PFSK-1 (cell line): Measurements from ENCODE around the gene EXOC7.

Experiments
- FOXP2 ChIP-seq: optimal IDR thresholded peaks from 2 replicates; pipeline ENCODE3; 2011; ENCODE audit warnings: borderline replicate concordance, control low read depth, inconsistent platforms; ENCODE audit not compliant: insufficient read depth; ENCODE audit errors: extremely low read length, extremely low read depth
- POLR2AphosphoS5 ChIP-seq: IDR thresholded peaks from 2 replicates; pipeline ENCODE4 v1.6.1; 2012; ENCODE audit warnings: low read depth, mild to moderate bottlenecking, control low read depth, low read length, moderate library complexity
- SIN3A ChIP-seq: IDR thresholded peaks from 2 replicates; pipeline ENCODE4 v1.6.1; 2012; ENCODE audit warnings: mild to moderate bottlenecking, low read length, moderate library complexity, borderline replicate concordance; ENCODE audit not compliant: insufficient read depth
- TAF1 ChIP-seq: IDR thresholded peaks from 2 replicates; pipeline ENCODE4 v1.6.1; 2012; ENCODE audit warnings: low read length, control low read depth, borderline replicate concordance; ENCODE audit not compliant: insufficient read depth
- TF ChIP-seq, protein P1 (sequence below), 2 experiments: IDR thresholded peaks; 2 replicates each; pipeline versions ENCODE4 v1.6.1 to v1.8.0; 2011 to 2012; ENCODE audit warnings: low read depth in 2 of 2, low read length in 2 of 2, control low read depth in 1 of 2, inconsistent platforms in 1 of 2, mild to moderate bottlenecking in 1 of 2, moderate library complexity in 1 of 2; ENCODE audit not compliant: insufficient read depth in 1 of 2

Gene EXOC7

DNA sequence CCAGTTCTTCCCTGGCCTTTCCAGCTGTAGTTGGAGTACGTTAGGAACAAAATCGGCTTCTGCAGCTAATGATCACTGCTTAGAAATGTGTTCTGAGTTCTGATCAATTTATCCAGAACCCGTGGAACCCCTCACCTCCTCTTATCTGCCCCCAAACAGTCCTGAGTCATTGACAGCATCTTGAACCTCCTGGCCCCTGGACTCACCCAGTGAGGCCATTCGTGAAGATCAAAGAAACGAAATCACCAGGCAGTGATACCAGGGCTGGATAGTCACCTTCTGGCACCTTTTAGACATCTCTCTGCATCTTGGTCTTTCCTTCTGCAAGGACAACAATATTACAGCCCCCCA, 17.0 kb upstream of the EXOC7 start:
- TF ChIP-seq SIN3A (no peak), POLR2AphosphoS5 (no peak), TAF1 (no peak), FOXP2 (no peak)
- TF ChIP-seq, protein P1, sequence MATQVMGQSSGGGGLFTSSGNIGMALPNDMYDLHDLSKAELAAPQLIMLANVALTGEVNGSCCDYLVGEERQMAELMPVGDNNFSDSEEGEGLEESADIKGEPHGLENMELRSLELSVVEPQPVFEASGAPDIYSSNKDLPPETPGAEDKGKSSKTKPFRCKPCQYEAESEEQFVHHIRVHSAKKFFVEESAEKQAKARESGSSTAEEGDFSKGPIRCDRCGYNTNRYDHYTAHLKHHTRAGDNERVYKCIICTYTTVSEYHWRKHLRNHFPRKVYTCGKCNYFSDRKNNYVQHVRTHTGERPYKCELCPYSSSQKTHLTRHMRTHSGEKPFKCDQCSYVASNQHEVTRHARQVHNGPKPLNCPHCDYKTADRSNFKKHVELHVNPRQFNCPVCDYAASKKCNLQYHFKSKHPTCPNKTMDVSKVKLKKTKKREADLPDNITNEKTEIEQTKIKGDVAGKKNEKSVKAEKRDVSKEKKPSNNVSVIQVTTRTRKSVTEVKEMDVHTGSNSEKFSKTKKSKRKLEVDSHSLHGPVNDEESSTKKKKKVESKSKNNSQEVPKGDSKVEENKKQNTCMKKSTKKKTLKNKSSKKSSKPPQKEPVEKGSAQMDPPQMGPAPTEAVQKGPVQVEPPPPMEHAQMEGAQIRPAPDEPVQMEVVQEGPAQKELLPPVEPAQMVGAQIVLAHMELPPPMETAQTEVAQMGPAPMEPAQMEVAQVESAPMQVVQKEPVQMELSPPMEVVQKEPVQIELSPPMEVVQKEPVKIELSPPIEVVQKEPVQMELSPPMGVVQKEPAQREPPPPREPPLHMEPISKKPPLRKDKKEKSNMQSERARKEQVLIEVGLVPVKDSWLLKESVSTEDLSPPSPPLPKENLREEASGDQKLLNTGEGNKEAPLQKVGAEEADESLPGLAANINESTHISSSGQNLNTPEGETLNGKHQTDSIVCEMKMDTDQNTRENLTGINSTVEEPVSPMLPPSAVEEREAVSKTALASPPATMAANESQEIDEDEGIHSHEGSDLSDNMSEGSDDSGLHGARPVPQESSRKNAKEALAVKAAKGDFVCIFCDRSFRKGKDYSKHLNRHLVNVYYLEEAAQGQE (IDR thresholded peaks at IDR 0.05; ENCODE audit: insufficient read depth in 1 of 2, low read depth in 2 of 2, low read length in 2 of 2) = no peak

DNA sequence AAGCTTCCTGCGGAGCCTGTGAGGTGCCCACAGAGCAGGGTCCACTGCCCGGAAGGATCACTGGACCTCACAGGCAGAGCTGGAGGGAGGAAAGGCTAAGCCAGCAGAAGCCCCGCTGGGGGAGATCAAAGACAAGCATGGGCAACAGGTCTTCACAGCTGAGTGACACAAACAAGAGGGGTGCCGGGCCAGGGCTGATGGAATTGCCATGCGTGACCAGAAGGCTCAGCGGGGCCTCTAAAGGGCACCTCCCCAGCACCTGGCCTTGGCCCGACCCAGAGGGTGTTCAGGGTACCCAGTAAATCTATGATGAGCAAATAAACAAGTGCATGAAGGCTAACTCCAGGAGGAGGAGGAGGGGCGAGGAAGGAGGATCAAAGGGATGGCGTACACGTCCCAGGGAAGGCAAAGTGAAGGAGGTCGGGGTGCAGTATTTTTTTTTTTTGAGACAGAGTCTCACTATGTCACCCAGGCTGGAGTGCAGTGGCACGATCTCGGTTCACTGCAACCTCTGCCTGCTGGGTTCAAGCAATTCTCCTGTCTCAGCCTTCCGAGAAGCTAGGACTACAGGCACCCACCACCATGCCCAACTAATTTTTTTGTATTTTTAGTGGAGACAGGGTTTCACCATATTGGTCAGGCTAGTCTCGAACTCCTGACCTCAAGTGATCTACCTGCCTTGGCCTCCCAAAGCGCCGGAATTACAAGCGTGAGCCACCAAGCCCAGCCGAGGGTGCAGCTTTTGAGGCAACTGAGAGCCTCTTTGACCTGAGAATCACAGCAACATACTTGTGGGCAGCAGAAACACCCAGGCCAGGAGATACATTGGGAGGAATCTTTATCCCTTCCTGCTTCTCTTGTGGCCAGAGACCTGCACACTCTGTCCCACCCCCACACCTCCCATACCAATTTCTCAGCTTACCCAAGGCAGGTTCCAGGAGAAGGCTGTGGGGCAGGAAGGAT, 16.1 kb upstream of the EXOC7 start:
- TF ChIP-seq TAF1 (no peak), POLR2AphosphoS5 (no peak), FOXP2 (no peak), SIN3A (no peak)
- TF ChIP-seq, protein P1 (IDR thresholded peaks at IDR 0.05; ENCODE audit: insufficient read depth in 1 of 2, low read depth in 2 of 2, low read length in 2 of 2) = no peak

DNA sequence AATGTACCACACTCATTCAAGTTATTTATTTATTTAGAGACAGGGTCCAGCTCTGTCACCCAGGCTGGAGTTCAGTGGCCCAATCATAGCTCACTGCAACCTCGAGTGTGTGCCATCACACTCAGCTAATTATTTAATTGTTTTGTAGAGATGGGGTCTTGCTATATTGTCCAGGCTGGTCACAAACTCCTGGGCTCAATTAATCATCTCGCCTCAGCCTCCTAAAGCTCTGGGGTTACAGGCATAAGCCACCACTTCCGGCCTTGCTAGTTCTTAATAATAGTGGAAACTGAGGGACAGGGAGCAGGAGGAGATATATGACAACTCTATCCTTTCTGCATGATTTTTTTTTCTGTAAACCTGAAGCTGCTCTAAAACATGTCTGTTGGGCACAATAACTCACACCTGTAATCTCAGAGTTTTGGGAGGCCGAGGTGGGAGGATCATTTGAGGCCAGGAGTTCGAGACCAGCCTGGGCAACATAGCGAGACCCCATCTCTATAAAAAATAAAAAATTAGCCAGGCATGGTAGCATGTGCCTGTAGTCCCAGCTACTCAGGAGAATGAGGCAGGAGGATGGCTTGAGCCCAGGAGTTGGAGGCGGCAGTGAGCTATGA, 11.7 kb upstream of the EXOC7 start:
- no peak for TF ChIP-seq POLR2AphosphoS5
- no peak for TF ChIP-seq SIN3A
- TF ChIP-seq TAF1 = no peak
- TF ChIP-seq FOXP2 = no peak
- TF ChIP-seq, protein P1 (IDR thresholded peaks at IDR 0.05; ENCODE audit: insufficient read depth in 1 of 2, low read depth in 2 of 2, low read length in 2 of 2) = no peak

DNA sequence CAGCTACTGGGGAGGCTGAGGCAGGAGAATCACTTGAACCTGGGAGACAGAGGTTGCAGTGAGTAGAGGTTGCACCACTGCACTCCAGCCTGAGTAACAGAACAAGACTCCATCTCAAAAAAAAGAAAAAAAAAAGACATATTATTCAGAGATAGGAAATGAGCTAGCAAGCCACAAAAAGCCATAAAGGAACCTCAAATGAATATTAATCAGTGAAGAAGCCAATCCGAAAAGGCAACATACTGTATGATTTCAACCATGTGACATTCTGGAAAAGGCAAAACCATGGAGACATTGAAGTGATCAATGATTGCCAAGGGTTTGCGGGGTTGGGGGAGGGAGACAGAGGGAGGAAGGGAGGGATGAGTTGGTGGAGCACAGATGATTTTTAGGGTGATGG, 8.4 kb upstream of the EXOC7 start:
- TF ChIP-seq SIN3A (no peak), FOXP2 (no peak), POLR2AphosphoS5 (no peak), TAF1 (no peak)
- TF ChIP-seq, protein P1 (IDR thresholded peaks at IDR 0.05; ENCODE audit: insufficient read depth in 1 of 2, low read depth in 2 of 2, low read length in 2 of 2) = no peak

DNA sequence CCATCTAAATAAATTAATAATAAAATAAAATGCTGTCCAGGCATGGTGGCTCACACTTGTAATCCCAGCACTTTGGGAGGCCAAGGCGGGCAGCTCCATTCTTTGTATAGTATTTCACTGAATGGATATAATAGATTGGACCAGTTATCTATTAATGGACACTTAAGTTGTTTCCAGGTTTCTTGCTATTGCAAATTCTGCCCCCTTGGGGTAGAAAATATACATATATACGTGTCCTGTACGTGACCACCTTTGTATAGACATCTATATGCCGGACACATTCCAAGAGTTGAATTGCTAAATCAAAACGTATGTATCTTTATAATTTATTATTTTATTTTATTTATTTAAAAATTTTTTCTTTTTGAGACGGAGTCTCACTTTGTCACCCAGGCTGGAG, 3.9 kb upstream of the EXOC7 start:
- TF ChIP-seq FOXP2 = no peak
- TF ChIP-seq POLR2AphosphoS5 = no peak
- no peak for TF ChIP-seq SIN3A
- TF ChIP-seq, protein P1 (IDR thresholded peaks at IDR 0.05; ENCODE audit: insufficient read depth in 1 of 2, low read depth in 2 of 2, low read length in 2 of 2) = no peak
- TF ChIP-seq TAF1 = no peak
